Common myeloid progenitor, CD34-positive (primary cell): ENCODE measurements around the gene VAV3.
A peak's percentile ranks its signal among the peaks of the same experiment; 100 is the strongest.

Source experiments
- CTCF ChIA-PET: fragments of 350-600 bp; sonication (Branson Sonifier 250); formaldehyde crosslinking; loops from one replicate; lab custom pipeline; 2021; ENCODE audit warnings: antibody characterized with exemption; lab: Charles Lee
- POLR2A ChIA-PET: fragments of 350-600 bp; sonication (Branson Sonifier 250); formaldehyde crosslinking; loops from one replicate; lab custom pipeline; 2021; ENCODE audit warnings: antibody characterized with exemption; lab: Charles Lee
- DNase-seq, 3 donors: peaks; one replicate each; pipeline versions ENCODE4 v3.0.0 to v3.0.0-alpha.2; 2013
- H3K27ac ChIP-seq, 2 experiments: 1 replicate in 1 of 2; 2 replicates in 1 of 2; pipeline ENCODE4 v1.7.0; 2013; ENCODE audit warnings: inconsistent platforms in 2 of 2, low read length in 2 of 2, mild to moderate bottlenecking in 2 of 2, low read depth in 1 of 2, moderate library complexity in 1 of 2; ENCODE audit not compliant: severe bottlenecking in 2 of 2, insufficient read depth in 1 of 2, poor library complexity in 1 of 2
- H3K27me3 ChIP-seq, 5 experiments: replicated peaks in 2 of 5; 1 replicate in 3 of 5; 2 replicates in 2 of 5; pipeline versions ENCODE4 v1.6.1 to v1.7.0; 2013; ENCODE audit warnings: low read length in 4 of 5, mild to moderate bottlenecking in 2 of 5, moderate library complexity in 2 of 5, inconsistent platforms in 1 of 5; ENCODE audit not compliant: insufficient read depth in 5 of 5, control insufficient read depth in 4 of 5
- H3K36me3 ChIP-seq, 4 experiments: 1 replicate in 2 of 4; 2 replicates in 2 of 4; pipeline versions ENCODE4 v1.6.1 to v1.7.0; 2013; ENCODE audit warnings: low read length in 3 of 4, control low read depth in 1 of 4, mild to moderate bottlenecking in 1 of 4; ENCODE audit not compliant: control insufficient read depth in 4 of 4, insufficient read depth in 4 of 4
- H3K4me1 ChIP-seq, 4 experiments: 1 replicate in 3 of 4; 2 replicates in 1 of 4; pipeline versions ENCODE4 v1.6.1 to v1.7.1; 2013; ENCODE audit warnings: low read length in 3 of 4, mild to moderate bottlenecking in 3 of 4, control low read depth in 1 of 4, inconsistent platforms in 1 of 4, moderate library complexity in 1 of 4; ENCODE audit not compliant: control insufficient read depth in 4 of 4, insufficient read depth in 4 of 4; ENCODE audit errors: control extremely low read depth in 1 of 4
- H3K4me3 ChIP-seq, 7 experiments: 1 replicate in 4 of 7; 2 replicates in 3 of 7; pipeline versions ENCODE4 v1.5.1 to v1.7.0; 2013; ENCODE audit warnings: mild to moderate bottlenecking in 7 of 7, low read length in 6 of 7, moderate library complexity in 6 of 7, inconsistent platforms in 2 of 7, low read depth in 2 of 7, control low read depth in 1 of 7; ENCODE audit not compliant: insufficient read depth in 4 of 7, control insufficient read depth in 1 of 7; ENCODE audit errors: extremely low read depth in 1 of 7
- H3K9me3 ChIP-seq, 5 experiments: 1 replicate in 4 of 5; 2 replicates in 1 of 5; pipeline versions ENCODE4 v1.6.1 to v1.7.1; 2013; ENCODE audit warnings: low read length in 4 of 5, mild to moderate bottlenecking in 2 of 5, inconsistent platforms in 1 of 5, low read depth in 1 of 5, moderate library complexity in 1 of 5; ENCODE audit not compliant: control insufficient read depth in 4 of 5, insufficient read depth in 2 of 5; ENCODE audit errors: control extremely low read depth in 1 of 5
- WGBS: methylation state at CpG from one replicate; pipeline ENCODE4 v1.1.5; 2013; ENCODE audit not compliant: insufficient coverage; 5-methylcytosine and 5-hydroxymethylcytosine counted together

The VAV3 gene

DNA sequence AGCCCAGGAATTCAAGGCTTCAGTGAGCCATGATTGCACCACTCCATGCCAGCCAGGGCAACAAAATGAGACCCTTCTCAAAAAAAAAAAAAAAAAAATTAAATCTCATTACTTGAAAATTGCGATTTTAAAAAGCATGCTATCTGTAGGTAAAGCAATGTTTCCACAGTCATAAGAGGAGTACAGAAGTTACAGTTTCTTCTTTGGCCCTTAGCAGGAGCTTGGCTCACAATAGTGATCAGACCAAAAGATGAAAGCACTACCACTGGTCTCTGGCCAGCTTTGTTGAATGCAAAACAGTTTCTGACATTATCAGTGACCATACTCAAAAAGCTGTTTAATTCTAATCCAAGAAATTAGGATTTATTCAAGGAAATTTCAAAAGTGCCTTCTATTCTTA is 31.2 kb downstream of the VAV3 start:
- CTCF ChIA-PET: interaction anchor here (0.6 to 1.4 kb wide), 7 partner anchors 9 to 193 kb away, joined by 3 to 4 read pairs (median 3); no protein-coding TSS in a partner anchor
- peaks cover 0 to 9% (median 0%) of the 10 kb centered on the region in 4 experiments for H3K36me3 ChIP-seq
- H3K9me3 ChIP-seq: no peaks in the 10 kb centered on the region
- H3K4me1 ChIP-seq: peaks cover 24 to 55% (median 49%) of the 10 kb centered on the region in 4 experiments
- 100% methylated on average over 1 of the region's 1 CpG for WGBS
- POLR2A ChIA-PET: no interaction called here
- no peak overlapping the region for H3K27ac ChIP-seq
- DNase-seq: no peak
- H3K27me3 ChIP-seq: no peaks in the 10 kb centered on the region
- no peak overlapping the region for H3K4me3 ChIP-seq

DNA sequence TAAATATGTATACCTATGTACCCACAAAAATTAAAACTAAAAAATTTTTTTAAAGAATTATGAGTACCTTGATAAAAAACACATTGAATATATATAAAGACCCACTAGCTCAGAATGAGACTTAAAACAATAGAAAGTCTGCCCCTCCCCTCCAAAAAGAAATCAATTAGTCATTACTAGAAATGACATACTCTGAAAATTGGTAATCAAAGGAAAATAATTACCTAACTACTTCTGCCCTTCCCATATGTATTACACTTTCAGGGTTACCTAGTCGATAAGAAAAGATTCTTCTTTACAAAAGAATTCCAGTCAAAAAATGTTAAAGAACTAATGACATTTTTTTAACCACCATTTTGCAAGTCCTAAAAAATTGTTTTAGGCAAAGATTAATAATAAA is 34.7 kb downstream of the VAV3 start:
- H3K9me3 ChIP-seq: no peaks in the 10 kb centered on the region
- peaks cover 0 to 13% (median 0%) of the 10 kb centered on the region in 4 experiments for H3K36me3 ChIP-seq
- H3K27ac ChIP-seq: no peak overlapping the region
- no peak overlapping the region for H3K4me3 ChIP-seq
- ChIA-PET CTCF (interaction anchor here (1.4 to 2.7 kb wide), 2 partner anchors 9 to 10 kb away, joined by 3 to 9 read pairs; no protein-coding TSS in a partner anchor), POLR2A (no interaction called here)
- peaks cover 17 to 49% (median 42%) of the 10 kb centered on the region in 4 experiments for H3K4me1 ChIP-seq
- no peaks in the 10 kb centered on the region for H3K27me3 ChIP-seq
- DNase-seq: no peak
- whole genome bisulfite sequencing: no CpG with 5 or more reads among the region's 1 CpG

DNA sequence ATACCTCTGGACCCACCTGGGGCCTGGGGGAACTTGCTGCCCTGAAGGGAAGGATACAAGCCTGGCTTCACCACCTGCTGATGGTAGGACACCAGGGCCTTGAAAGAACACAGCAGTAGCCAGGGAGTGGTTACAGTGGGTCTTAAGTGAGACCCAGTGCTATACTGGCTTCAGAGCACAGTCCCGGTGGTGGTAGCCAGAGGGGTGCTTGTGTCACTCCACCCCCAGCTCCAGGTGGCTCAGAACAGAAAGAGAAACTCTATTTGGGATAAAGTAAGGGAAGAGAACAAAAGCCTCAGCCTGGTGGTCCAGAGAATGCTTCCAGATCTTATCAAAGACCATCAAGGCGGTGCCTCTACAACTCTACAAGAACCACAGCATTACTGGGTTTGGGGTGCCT is 37.2 kb downstream of the VAV3 start:
- ChIA-PET CTCF (interaction anchor here (0.9 to 1.6 kb wide), 5 partner anchors 12 to 141 kb away, joined by 3 to 4 read pairs (median 3); no protein-coding TSS in a partner anchor), POLR2A (no interaction called here)
- H3K9me3 ChIP-seq: no peaks in the 10 kb centered on the region
- no peak overlapping the region for H3K27ac ChIP-seq
- no CpG with 5 or more reads among the region's 2 CpGs for WGBS
- peaks cover 19 to 51% (median 35%) of the 10 kb centered on the region in 4 experiments for H3K4me1 ChIP-seq
- peak overlapping the region in 1 of 7 experiments; percentile 36 for H3K4me3 ChIP-seq
- peak in 2 of 3 donors; percentile 46 to 58 for DNase-seq
- H3K27me3 ChIP-seq: no peaks in the 10 kb centered on the region
- peaks cover 0 to 13% (median 0%) of the 10 kb centered on the region in 4 experiments for H3K36me3 ChIP-seq

DNA sequence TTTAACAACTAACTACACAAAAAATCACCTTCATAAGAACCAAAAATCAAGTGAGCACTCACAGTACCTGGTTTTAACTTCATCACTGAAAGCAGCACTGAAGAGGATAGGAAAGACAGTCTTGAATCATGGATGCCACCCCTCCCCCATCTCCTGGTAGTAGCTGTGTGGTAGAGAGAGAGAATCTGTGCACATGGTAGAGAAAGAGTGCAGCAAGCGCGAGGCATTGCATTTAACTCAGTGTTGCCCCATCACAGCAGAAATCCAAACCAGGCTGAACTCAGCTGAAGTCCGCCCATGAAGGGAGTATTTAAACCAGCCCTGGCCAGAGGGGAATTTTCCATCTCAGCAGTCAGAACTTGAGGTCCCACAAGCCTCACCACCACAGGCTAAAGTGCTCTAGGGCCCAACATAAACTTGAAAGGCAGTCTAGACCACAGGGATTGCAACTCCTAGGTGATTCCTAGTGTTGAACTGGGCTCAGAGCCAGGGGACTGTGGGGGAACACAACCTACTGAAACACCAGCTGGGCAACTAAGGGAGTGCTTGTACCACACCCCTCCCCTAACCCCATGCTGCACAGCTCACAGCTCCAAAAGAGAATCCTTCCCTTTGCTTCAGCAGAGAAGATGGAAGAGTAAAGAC is 38.4 kb downstream of the VAV3 start:
- H3K4me1 ChIP-seq: peaks cover 20 to 58% (median 42%) of the 10 kb centered on the region in 4 experiments
- 98% methylated on average over 3 of the region's 3 CpGs for WGBS
- ChIA-PET CTCF (interaction anchor here (0.7 to 1.6 kb wide), 5 partner anchors 13 to 140 kb away, joined by 3 to 4 read pairs (median 3); no protein-coding TSS in a partner anchor), POLR2A (interaction anchor here (0.6 kb wide), 1 partner anchor 83 kb away, joined by 4 read pairs; no protein-coding TSS in a partner anchor)
- H3K27ac ChIP-seq: no peak overlapping the region
- no peaks in the 10 kb centered on the region for H3K9me3 ChIP-seq
- no peaks in the 10 kb centered on the region for H3K27me3 ChIP-seq
- no peak overlapping the region for H3K4me3 ChIP-seq
- peaks cover 0 to 5% (median 0%) of the 10 kb centered on the region in 4 experiments for H3K36me3 ChIP-seq
- DNase-seq: peak in 2 of 3 donors; percentile 53 to 62

DNA sequence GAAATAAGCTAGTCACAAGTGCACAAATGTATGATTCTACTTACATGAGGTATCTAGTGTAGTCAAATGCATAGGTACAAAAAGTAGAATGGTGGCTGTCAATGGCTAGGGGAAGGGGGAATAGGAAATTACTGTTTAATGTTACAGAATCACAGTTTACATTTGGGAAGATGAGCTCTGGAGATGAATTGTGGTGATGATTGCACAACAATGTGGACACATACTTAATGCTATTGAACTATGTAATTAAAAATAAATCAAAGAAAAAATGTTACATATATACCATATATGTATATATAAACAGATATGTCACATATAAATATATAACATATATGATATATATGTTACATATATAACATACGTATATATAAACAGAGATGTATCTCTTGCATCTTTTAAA is 39.4 kb downstream of the VAV3 start:
- H3K36me3 ChIP-seq: peaks cover 0 to 4% (median 0%) of the 10 kb centered on the region in 4 experiments
- H3K27ac ChIP-seq: no peak overlapping the region
- ChIA-PET POLR2A (no interaction called here), CTCF (interaction anchor here (0.8 to 1.9 kb wide), 4 partner anchors 9 to 99 kb away, joined by 3 to 7 read pairs (median 3); no protein-coding TSS in a partner anchor)
- DNase-seq: no peak
- H3K4me1 ChIP-seq: peaks cover 30 to 67% (median 51%) of the 10 kb centered on the region in 4 experiments
- H3K4me3 ChIP-seq: no peak overlapping the region
- no CpG with 5 or more reads among the region's 1 CpG for WGBS
- H3K27me3 ChIP-seq: no peaks in the 10 kb centered on the region
- no peaks in the 10 kb centered on the region for H3K9me3 ChIP-seq

DNA sequence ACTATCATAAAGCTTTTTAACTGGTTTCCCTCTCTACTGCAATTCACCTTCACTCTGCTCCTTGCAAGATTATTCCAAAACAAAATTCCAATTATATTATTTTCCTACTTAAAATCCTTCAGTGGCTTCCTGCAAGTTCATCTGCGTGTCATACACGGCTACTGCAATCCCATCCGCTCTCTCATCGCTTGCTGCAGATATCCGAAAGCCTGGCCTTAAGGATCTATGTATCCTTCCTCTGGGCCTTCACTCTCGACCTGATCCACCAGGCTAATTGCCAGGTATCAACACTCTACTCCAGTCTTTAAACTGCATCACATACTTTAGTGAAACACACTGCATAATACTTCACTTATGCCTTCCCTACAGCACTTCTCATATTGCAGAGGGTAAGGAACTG is 44.0 kb downstream of the VAV3 start:
- 68% methylated on average over 6 of the region's 6 CpGs for WGBS
- CTCF ChIA-PET: interaction anchor here (0.8 to 1.9 kb wide), 12 partner anchors 8 to 205 kb away, joined by 3 to 9 read pairs (median 4); partner anchors contain the start of gene VAV3
- POLR2A ChIA-PET: interaction anchor here (0.5 kb wide), 1 partner anchor 47 kb away, joined by 3 read pairs; no protein-coding TSS in a partner anchor

More for the DNA sequence above, 44.0 kb downstream of the VAV3 start:
- H3K4me1 ChIP-seq: peaks cover 36 to 66% (median 48%) of the 10 kb centered on the region in 4 experiments
- peak overlapping the region; percentile 88 to 89 for H3K27ac ChIP-seq
- DNase-seq: peak in 1 of 3 donors; percentile 43
- peaks cover 0 to 2% (median 0%) of the 10 kb centered on the region in 5 experiments for H3K9me3 ChIP-seq
- no peaks in the 10 kb centered on the region for H3K27me3 ChIP-seq
- H3K36me3 ChIP-seq: peaks cover 0 to 11% (median 0%) of the 10 kb centered on the region in 4 experiments
- H3K4me3 ChIP-seq: peak overlapping the region in 1 of 7 experiments; percentile 8
